HG03354 (cell line): ENCODE data around the gene GPS1.

Source experiments
- ATAC-seq: cut with Tn5 transposase; IDR thresholded peaks from one replicate; pipeline ENCODE4 v1.9.1; 2021; ENCODE audit warnings: mild to moderate bottlenecking; ENCODE audit not compliant: unreplicated experiment, poor library complexity, severe bottlenecking

The GPS1 gene

DNA sequence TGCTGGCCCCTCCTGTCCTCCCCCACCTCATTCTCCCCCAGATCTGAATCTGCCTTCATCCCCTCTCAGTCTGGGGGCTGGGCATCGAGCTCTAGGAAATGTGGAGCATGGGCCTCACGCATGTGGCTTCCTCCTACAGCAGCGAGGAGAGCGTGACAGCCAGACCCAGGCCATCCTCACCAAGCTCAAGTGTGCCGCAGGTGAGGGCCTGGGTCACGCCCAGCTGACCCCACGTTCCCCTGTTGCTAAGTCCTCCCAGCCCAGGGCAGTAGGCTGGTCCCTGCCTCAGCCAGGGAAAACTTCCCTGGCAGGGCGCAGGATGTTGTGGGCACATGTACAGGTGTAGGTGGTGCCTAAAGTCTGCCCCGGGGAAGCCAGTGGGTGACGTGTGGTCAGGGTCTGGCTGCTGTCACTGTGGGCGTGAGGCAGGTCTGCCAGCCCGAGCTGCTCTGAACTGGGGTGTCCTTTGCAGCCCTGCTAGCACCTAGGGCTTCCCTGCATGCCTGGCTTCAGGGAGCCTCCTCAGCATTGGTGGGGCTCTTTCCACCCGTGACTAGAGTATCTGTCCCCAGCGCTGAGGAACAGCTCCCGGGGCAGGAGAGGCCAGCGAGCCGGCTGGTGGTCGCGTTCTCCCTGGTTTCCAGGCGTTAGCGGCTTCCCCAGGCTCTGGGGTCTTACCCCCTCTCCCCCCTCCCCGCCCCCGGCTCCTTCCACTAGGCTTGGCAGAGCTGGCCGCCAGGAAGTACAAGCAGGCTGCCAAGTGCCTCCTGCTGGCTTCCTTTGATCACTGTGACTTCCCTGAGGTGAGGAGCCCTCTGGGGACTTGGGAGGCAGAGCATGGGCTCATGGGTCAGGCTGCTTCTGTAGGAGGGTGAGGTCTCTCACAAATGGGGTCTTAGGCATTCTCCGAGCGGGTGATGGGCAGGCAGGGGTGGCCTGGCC is 3.6 kb downstream of the GPS1 start:
- no peak for ATAC-seq

DNA sequence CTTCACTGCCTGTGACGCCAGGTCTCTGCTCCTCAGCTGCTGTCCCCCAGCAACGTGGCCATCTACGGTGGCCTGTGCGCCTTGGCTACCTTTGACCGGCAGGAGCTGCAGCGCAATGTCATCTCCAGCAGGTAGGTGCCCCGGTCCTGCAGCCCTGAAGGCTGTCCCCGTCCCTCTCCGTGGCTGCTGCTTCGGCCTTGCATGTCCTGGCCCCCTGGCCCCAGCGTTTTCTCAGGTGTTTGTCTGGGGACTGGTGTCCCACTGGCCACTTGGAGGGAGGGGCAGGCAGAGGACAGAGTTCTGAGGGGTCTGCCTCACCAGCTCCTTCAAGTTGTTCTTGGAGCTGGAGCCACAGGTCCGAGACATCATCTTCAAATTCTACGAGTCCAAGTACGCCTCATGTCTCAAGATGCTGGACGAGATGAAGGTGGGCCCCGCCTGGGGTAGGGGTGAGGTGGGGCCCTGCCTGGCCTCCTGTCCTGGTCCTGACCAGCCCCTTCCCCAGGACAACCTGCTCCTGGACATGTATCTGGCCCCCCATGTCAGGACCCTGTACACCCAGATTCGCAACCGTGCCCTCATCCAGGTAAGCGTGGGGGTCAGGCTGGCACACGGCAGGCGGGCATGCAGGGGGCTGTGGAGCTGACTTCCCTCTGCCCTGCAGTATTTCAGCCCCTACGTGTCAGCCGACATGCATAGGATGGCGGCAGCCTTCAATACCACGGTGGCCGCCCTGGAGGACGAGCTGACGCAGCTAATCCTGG is 4.4 kb downstream of the GPS1 start:
- no peak for ATAC-seq

DNA sequence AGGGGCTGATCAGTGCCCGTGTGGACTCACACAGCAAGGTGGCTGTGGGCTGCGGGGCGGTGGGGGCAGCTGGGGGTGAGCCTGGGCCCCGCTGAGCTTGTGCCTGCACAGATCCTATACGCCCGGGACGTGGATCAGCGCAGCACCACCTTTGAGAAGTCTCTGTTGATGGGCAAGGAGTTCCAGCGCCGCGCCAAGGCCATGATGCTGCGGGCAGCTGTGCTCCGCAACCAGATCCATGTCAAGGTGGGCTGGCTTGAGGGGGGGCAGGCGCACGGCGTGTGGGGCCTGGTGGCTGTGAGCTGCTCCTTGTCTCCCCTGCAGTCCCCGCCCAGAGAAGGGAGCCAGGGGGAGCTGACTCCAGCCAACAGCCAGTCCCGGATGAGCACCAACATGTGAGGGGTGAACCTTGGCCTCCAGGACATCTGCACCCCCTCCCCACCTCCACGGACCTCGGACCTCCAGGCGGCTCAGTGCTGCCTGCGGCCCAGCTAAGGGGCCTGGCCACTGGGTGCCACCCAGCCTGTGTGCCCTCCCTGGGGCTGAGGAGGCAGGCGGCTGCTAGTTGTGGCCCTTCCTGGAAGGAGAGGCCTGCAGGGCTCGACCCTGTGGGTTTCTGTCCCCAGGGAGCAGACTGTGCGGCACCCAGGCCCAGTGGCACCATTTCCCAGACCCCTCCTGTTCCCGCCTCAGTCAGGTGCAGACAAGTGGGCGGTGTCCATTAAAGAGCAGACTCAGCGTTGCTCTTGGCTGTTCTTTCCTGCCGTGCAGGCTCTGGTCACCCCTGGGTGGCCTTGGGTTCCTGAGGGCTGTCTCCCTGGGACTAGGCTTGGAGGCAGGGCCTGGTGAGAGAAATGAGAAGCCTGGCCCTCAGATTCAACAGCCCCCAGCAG is 5.3 kb downstream of the GPS1 start:
- no peak for ATAC-seq

DNA sequence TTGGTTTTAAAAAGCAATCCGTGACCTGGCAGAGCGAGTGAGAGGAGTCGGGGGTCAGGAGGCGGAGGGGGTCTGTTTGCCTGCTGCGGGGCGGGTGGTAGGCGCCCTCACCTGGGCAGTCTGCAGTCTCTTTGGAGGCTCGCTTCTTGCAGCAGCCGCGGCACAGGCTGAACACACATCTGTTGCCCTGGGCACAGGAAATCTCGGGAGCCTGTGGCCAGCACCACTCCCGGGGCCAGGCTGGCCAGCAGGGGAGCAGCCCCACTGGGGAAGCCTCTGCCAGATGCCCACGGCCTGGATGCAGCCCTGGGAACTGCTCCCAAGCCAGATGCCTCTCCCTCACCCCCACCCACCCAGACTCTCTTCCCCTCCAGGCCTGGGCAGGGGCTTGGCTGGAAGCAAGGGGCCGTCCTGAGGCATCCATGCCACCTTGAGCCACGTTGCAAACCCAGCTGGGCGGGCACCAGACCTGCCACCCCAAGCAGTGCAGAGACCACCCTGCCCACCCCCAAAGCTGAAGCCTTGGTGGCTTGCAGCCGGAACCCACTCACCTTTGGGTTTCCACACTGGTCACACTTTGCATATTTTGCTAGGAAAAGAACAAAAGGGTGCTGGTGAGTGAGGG is 6.6 kb downstream of the GPS1 start:
- no peak for ATAC-seq

DNA sequence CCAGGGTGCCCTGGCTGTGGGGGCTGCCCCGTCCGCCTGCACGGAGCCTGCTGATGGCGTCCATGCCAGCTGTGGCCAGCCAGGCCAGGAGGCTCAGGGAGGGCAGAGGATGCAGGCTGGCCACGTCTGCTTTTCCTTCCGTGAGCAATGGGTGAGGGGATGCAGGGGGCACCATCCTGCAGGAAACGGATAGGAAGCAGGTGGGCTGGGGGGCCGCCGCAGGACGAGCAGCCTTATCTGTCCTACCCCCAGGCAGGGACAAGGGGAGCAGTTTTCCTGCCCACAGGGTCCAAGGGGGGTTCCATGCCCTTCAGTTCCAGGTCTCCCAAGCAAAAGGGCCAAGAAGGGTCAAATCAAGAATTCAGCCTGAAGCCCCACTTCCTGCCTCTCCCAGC is 7.2 kb downstream of the GPS1 start:
- no peak for ATAC-seq

DNA sequence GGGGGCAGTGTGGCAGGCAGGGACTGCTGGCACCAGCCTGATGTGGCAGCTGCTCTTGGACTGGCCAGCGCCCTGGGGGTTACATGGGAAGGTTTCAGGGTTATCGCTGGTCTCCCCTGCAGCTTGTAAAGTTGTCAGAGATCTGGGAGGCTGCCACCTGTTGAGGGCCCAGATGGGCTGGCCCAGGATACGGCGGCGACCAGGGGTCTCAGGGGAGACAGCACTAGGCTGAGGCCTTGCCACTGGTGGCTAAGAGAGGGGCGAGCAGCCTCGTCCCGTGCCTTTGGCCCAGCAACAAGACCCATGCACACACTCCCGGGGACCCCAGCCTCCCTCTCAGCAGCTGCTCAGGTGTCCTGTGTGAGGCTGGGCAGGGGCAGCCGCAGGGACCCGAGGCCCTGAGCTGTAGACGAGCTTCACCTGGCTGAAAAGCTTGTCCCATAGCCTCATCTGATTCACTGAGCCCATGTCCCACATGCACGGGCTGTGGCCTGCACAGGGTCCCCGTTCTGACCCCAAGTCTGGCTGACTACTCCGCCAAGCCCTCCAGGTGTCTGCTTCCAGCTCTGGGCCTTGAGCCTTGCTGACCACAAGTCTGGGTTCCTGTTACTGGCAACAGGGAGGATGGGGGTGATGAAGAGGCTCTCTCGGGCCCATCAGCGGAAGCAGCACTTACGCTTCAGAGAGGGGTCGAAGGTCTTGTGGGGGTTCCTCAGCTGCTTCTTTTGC is 7.7 kb downstream of the GPS1 start:
- ATAC-seq, result no peak

DNA sequence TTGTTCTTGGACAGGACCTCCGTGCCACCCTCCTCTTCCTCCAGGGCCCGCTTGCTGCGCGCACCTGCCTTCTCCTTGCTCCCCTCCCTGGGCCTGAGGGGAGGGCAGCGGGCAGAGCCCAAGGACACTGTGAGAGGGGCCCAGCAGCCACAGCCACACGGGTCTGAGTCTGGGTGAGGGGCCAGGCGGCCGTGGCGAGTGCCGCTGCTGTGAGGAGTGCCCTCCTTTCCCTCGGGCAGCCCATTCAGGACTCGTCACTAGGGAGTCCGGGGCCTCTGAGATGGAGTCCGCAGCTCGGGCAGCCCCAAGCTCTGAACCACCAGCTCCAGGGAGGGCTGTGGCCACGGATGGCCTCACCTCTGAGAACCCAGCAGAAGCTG is 8.3 kb downstream of the GPS1 start:
- ATAC-seq, result no peak

DNA sequence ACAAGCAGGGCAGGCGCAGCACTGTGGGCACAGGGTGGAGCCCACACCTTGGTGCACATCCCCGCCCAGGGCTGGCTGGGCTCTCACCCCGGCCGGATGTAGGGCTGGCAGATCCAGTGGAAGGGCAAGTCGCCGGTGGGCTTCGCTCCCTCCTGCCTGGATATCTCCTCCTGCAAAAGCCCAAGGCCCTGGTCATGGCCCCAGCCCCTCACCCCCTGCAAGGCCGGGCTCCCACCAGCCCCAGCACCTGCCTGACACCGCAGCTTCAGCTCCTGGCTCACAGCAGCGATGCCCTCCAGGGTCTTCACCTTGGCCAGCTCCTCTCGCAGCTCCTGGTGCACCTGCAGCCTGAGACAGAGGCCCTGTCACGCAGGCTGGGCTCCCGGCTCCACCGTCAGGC is 8.9 kb downstream of the GPS1 start:
- ATAC-seq, result no peak

DNA sequence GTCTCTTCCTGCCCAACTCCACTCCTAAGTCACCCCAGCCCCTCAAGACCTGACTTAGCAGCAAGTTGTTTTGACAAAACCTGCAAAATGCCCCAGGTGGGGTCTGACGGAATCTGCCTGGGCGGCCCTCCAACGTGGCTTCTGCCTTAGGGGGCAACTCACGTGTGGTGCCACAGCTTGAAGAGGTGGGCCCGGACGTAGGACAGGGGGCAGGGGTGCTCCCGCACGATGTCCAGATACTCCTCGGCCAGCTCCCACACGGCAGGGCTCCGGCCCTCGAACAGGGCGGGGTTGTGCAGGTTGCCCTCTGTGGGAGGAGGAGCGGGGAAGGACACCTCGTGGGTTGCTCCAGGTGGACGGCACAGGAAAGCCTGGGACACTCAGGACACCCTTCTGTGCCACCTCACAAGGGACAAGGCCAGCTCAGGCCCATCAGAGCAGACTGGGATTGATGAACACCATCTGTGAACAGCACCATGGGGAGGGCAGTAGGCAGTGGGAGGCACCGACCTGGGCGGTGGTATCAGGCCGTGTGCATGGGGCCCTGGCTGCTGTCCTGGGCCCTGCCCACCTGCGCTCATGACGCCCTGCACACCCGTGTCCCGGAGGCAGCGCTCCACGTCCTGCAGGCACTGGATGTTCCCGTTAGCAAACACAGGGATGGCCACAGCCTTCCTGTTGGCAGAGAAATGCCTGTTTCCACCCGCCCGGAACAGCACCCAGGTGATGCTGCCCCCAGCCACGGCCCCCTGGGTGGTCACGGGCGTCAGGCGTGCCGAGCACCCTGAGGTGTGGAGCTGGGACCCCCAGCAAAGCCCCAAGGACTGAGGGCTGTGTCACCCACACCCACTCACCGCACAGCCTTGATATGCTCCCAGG is 9.6 kb downstream of the GPS1 start:
- ATAC-seq, result no peak

DNA sequence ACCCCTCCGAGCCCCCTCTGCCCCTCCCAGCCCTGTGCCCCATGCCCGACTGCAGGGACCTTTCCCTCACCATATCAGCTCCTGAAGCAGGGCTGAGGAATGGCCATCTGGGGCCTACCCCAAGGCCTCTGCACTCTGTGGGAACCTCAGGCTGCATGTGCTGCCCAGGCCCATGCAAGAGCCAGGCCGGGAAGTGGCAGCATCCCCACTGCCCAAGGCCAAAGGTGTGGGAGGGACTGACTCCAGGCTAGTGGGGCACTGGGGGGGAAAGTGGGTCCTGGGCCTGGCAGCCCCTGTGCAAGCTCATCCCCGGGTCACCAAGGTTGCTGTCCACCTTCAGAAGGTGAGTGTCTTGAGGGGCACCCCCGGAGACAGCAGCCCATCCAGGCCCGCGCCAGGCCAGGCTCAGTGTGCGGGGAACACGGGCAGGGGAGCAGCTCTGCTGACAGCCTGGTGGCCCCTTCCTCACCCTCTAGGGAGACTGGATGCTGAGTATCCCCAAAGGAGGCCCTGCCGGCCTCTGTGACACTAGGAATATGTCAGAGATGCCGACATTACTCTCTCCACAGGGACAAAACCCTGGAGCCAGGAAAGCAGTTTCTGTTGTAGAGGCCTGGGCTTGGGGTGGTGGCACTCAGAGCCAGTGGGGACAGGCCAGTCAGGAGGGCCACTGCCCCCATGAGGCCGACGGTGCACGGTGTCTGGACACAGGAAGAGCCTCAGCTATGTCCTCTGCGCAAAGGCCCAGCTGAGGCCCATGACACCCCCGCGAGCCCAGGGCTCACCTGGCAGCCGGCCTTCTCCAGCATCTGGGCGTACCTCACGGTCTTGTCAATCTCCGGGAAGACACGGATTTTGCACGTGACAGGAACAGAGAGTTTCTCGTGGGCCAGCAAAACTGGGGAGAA is 10.6 kb downstream of the GPS1 start:
- ATAC-seq, result no peak

DNA sequence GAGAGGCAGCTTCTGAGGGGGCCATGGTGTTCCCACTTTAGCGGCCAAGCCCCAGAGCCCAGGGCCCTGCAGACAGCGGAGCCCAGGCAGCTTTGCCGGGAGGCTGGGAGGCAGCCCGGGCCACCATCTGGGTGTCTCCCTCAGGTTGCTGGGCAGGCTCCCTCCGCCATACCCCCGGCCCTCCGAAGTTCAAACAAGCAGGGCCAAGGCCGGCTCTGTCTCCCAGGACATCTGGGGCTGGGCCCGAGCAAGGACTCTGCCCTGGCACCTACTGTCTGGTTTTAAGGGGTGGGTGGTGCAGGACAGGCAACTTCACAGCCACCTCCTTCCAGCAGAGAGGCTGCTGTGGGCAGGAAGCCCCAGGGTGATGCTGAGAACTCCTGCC is 11.3 kb downstream of the GPS1 start:
- ATAC-seq, result no peak

DNA sequence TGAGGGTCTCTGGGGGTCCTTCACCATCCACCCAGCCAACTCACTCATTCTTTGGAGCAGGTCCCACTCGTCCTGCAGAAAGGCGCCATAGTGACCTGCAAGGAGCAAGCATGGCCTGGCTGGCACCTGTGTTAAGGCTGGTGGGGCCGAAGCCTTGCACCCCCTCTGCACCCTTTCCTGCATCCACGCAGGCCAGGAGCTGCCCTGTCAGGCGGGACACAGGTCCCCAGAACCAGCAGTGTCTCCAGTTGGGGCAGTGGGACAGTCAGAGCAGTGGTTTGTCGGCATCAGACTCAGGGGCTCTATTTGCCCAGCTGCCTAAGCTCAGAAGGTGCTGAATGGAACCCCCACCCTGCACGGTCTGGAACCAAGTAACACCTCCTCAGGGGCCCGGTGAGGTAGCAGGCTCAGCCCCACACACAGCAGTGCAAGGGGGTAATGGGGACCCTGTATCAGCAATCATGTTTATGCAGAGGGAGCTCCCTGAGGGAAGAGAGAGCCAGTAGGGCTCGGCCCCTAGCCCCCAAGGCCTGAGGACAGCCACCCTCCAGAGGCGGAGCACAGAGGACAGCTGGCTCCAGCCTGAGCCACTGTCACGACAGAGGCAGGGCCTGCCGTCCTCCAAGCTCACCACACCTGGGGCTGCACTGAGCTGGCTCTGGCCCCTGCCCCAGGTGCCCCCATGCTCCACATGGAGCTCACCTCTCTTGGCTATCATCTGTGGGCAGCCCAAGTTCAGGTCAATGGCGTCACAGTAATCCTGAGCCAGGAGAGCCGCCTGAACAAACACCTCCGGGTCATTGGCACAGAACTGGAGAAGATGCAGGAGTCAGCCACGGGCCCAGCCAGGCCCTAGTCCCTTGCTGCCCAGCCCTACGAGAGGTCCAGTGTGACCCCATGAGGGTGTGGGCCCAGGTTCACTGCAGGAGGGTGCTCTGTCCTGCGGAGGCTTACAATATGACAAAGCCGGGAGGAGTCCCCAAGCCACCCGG is 12.0 kb downstream of the GPS1 start:
- no peak for ATAC-seq

DNA sequence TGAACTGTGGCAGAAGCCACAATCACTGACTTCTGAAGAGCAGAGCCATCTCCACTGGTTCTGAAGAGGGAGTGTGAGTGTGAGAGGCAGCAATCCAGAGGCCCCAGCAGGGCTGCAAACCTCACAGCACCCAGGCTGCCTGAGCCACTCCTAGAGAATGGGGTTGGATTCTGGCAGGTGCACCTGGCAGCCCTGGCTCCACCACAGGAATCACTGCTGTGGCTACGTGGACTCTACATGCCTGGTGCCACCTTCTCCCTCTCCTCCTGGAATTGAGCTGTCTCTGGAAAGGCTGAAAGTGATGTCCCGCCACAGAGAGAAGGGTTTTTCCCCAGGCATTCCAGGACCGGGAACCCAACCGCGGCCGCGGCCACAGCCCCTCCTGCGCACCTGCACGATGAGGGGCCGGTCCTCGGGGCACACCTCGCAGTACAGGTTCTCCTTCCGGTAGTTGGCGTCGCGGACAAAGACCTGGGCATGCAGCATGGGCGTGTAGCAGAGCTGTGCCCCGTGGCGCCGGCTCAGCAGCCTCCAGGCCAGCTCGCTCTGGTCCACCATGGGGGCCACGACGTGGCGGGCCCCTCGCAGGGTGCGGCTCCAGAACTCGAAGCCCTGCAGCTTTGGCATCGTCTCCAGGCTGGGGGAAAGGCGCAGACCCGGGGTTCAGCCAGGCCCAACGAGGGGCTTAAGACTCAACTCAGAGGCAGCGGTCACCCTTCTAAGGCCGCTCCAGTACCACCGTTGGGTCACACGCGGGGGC is 12.9 kb downstream of the GPS1 start:
- ATAC-seq, result no peak

DNA sequence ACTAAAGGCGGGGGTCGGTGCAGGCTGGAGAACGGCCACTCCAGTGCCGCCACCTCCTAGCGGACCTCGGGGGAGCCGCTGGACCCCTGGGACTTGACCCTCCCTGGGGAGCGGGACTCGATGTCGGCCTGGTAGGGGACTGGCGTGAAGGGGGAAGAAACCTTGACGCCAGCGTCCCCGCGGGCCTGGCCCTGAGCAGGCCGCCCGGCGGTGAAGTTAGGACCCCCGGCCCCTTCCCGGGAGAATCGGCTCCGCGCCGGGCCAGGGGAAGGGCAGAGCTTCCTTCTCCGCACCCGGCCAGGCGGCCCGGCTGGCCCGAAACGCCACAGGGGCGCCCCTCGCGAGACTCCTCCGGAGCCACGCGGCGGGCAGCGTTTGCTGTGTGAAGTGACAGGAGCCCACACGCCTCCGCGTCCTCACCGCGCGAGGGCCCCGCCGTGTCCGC is 13.5 kb downstream of the GPS1 start:
- peak; percentile 31 for ATAC-seq

DNA sequence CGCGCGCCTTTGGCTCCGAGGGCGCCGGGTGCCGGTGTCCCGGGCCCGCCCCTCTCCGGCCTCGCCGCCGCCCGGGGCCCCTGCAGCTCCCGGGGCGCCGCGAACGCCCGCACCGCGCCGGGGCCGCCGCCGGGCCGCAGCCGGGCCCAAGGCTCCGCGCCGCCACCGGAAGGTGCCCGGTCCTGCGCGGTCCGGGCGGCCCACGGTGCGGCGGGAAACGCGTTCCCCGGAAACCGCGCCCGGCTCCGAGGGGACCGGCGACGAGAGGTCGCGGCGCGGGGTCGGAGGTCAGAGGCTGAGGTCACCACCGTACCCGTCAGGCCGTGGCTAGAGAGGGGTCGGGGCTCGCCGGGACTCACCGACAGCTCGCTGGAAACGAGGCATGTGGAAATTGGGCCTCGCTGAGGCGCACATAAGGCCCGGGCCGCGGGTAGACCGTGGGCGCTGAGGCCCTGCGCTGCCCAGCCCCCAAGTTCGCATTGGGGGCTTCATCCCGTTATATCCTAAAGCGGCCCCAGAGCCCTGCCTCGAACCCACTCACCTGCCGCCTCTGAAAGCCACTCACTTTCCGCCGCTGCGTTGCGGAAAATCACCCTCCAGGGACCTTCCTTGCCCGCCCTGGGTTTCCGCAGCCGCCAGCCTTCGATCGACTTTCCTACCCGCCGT is 14.1 kb downstream of the GPS1 start, which contains the start of gene DUS1L:
TSS of gene DUS1L (minus strand) at position 167 of the 666 bp plus-strand sequence. CDS start 745 bp downstream, outside the sequence.
- ATAC-seq, result peak; percentile 61
